Activated CD4-positive, alpha-beta T cell treated with anti-CD3 and anti-CD28 coated beads, Interleukin-2, amount 50 U/mL, for 16 hours (primary cell): ENCODE results near the gene PRR5L.
"Not testable (repeated sequence)": the region's sequence is repeated elsewhere in the genome, so short reads cannot be mapped to it uniquely, and the experiment has no call there.

ENCODE experiments used
- DNase-seq: peaks from one replicate; pipeline ENCODE4 v3.0.0-alpha.2; 2020

Gene PRR5L

GRCh38 chr11:36511062-36511461 lies 215.0 kb downstream of the PRR5L start:
- DNase-seq = not testable (repeated sequence)

GRCh38 chr11:36512016-36512415 lies 215.9 kb downstream of the PRR5L start:
- no peak for DNase-seq

GRCh38 chr11:36513965-36514364 lies 217.9 kb downstream of the PRR5L start:
- no peak for DNase-seq
